GM21367 (cell line): ENCODE results near the gene IRF9.
A peak's percentile ranks its signal among the peaks of the same experiment; 100 is the strongest.

Source experiments
- ATAC-seq: cut with Tn5 transposase; IDR thresholded peaks from one replicate; pipeline ENCODE4 v1.9.1; 2021; ENCODE audit not compliant: unreplicated experiment

Gene IRF9

GRCh38 chr14:24160850-24161804 lies at the start of gene IRF9:
Gene IRF9 (plus strand): TSS chr14:24161265. CDS start chr14:24162145, 880 bp downstream.
- ATAC-seq, result peak; percentile 65

- no peak for ATAC-seq
Measured at GRCh38 chr14:24113379-24113800, 47.7 kb upstream of the IRF9 start.

- ATAC-seq, result peak; percentile 29
Measured at GRCh38 chr14:24113801-24114531, 47.1 kb upstream of the IRF9 start.

GRCh38 chr14:24114532-24115421 lies 46.3 kb upstream of the IRF9 start, which contains the start of the genes DCAF11 and NRL:
Gene DCAF11 (plus strand): TSS chr14:24114777. CDS start chr14:24115595, 818 bp downstream.
Gene NRL (minus strand): TSS chr14:24114949. CDS start chr14:24082848, 32,101 bp downstream.
- peak; percentile 74 for ATAC-seq

GRCh38 chr14:24115422-24116127 lies 45.5 kb upstream of the IRF9 start:
- peak; percentile 0 for ATAC-seq

GRCh38 chr14:24116128-24116814 lies 44.8 kb upstream of the IRF9 start:
- ATAC-seq, result no peak

GRCh38 chr14:24117179-24117578 lies 43.9 kb upstream of the IRF9 start:
- ATAC-seq, result no peak

GRCh38 chr14:24119691-24120090 lies 41.4 kb upstream of the IRF9 start:
- ATAC-seq, result no peak

GRCh38 chr14:24121210-24121609 lies 39.9 kb upstream of the IRF9 start:
- no peak for ATAC-seq

- no peak for ATAC-seq
Measured at GRCh38 chr14:24122416-24122815, 38.6 kb upstream of the IRF9 start.

- ATAC-seq, result no peak
Measured at GRCh38 chr14:24122898-24123297, 38.2 kb upstream of the IRF9 start.

GRCh38 chr14:24123424-24124417 lies 37.3 kb upstream of the IRF9 start:
- no peak for ATAC-seq

- ATAC-seq, result no peak
Measured at GRCh38 chr14:24126939-24127338, 34.1 kb upstream of the IRF9 start.

GRCh38 chr14:24127673-24128072 lies 33.4 kb upstream of the IRF9 start:
- ATAC-seq, result no peak

- ATAC-seq, result no peak
Measured at GRCh38 chr14:24129410-24129998, 31.6 kb upstream of the IRF9 start.

GRCh38 chr14:24130380-24130716 lies 30.7 kb upstream of the IRF9 start, which contains the start of gene FITM1:
Gene FITM1 (plus strand): TSS chr14:24130659. CDS start chr14:24131564, 905 bp downstream.
- ATAC-seq, result no peak

GRCh38 chr14:24130717-24131548 lies 30.1 kb upstream of the IRF9 start:
- no peak for ATAC-seq
